Immature natural killer cell (primary cell): ENCODE data around the gene RFC3. TPM values are rescaled to one million over a fixed set of nuclear protein-coding genes. Genes with fewer than 3 reads are reported as not detected.

Experiments used
- DNase-seq, 3 donors: peaks; one replicate each; pipeline ENCODE4 v3.0.0; 2022; ENCODE audit warnings: mixed read lengths in 1 of 3
- H3K27ac Mint-ChIP-seq, 6 donors: one replicate each; pipeline ENCODE4 v1.8.0; 2020; ENCODE audit warnings: mixed read lengths in 6 of 6, mild to moderate bottlenecking in 5 of 6, inconsistent platforms in 4 of 6, moderate library complexity in 3 of 6
- H3K27me3 Mint-ChIP-seq, 3 donors: one replicate each; pipeline ENCODE4 v1.8.0; 2020 to 2021; ENCODE audit warnings: low read depth in 3 of 3, mild to moderate bottlenecking in 3 of 3, mixed read lengths in 3 of 3, moderate library complexity in 3 of 3, inconsistent platforms in 1 of 3
- H3K36me3 Mint-ChIP-seq, 3 donors: one replicate each; pipeline ENCODE4 v1.8.0; 2020; ENCODE audit warnings: mixed read lengths in 3 of 3, inconsistent platforms in 2 of 3, mild to moderate bottlenecking in 2 of 3
- H3K4me1 Mint-ChIP-seq, 2 donors: one replicate each; pipeline ENCODE4 v1.8.0; 2020; ENCODE audit warnings: inconsistent platforms in 2 of 2, mild to moderate bottlenecking in 2 of 2, mixed read lengths in 2 of 2, moderate library complexity in 1 of 2
- H3K4me3 Mint-ChIP-seq, 5 donors: one replicate each; pipeline ENCODE4 v1.8.0; 2020; ENCODE audit warnings: mild to moderate bottlenecking in 5 of 5, mixed read lengths in 5 of 5, inconsistent platforms in 3 of 5, moderate library complexity in 3 of 5
- H3K9me3 Mint-ChIP-seq, 6 donors: one replicate each; pipeline ENCODE4 v1.8.0; 2020; ENCODE audit warnings: mild to moderate bottlenecking in 6 of 6, mixed read lengths in 6 of 6, inconsistent platforms in 4 of 6, moderate library complexity in 3 of 6
- polyA plus RNA-seq, 3 donors: library from polyadenylated mRNA; unstranded; fragments of 300-500 nt; fragmentation: Illumina TruSeq; gene quantifications; one replicate each; pipeline ENCODE4 v1.2.3, GENCODE V29; 2021

RFC3 gene
- polyA plus RNA-seq, 3 donors from 2014 or later: 3.0 to 7.7 (median 6.3) TPM

- no peaks in the 10 kb centered on the region for H3K9me3 Mint-ChIP-seq
- H3K4me1 Mint-ChIP-seq: no peaks in the 10 kb centered on the region
- no peak overlapping the region for H3K4me3 Mint-ChIP-seq
- no peak for DNase-seq
- H3K27ac Mint-ChIP-seq: no peak overlapping the region
- H3K27me3 Mint-ChIP-seq: no peaks in the 10 kb centered on the region
- peaks cover 20 to 38% (median 26%) of the 10 kb centered on the region in 3 donors for H3K36me3 Mint-ChIP-seq
Measured at GRCh38 chr13:33828431-33829129, 10.6 kb downstream of the RFC3 start.

DNA sequence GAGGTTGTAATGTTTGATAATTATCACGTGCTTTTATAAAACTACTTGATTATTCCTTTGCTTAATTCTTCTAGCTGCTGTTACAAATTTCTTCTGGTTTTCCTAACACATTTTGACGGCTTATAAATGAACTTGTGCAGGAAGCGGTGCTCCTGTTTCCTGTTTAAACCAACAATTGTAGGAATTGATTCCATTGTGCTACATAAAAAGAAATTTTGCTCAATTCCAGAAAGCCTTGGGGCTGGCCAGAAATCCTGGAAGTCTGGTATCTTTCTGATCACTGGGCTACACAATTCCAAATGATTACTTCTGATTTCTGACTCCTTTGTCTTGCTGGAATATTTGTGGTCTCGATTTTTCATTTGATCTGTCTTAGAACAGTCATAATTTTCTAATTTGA, 14.9 kb downstream of the RFC3 start:
- Mint-ChIP-seq H3K27me3 (no peaks in the 10 kb centered on the region), H3K4me1 (no peaks in the 10 kb centered on the region), H3K9me3 (no peaks in the 10 kb centered on the region), H3K4me3 (no peak overlapping the region), H3K36me3 (peaks cover 36 to 48% (median 39%) of the 10 kb centered on the region in 3 donors), H3K27ac (no peak overlapping the region)
- no peak for DNase-seq

DNA sequence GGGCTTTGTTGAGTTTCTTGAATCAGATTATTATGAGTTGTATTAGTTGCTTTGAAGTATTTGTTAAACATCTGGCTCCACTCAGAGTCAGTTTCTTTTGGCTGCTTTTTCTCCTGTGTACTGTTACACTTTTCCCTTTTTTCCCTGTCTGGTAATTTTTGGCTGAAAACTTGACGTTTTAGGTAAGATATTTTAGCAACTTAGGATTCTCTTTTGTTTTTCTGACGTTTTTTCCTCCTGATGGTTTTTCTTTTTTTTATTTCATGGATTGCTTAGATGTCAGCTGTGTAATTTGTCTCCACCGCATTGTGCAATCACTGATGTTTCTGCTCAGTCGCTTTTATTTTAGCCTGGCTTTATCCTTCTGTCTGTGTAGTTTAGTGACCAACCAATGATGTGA, 20.7 kb downstream of the RFC3 start:
- no peak overlapping the region for H3K27ac Mint-ChIP-seq
- no peaks in the 10 kb centered on the region for H3K4me1 Mint-ChIP-seq
- DNase-seq: no peak
- H3K27me3 Mint-ChIP-seq: no peaks in the 10 kb centered on the region
- H3K4me3 Mint-ChIP-seq: no peak overlapping the region
- H3K36me3 Mint-ChIP-seq: peaks cover 21 to 45% (median 44%) of the 10 kb centered on the region in 3 donors
- no peaks in the 10 kb centered on the region for H3K9me3 Mint-ChIP-seq

GRCh38 chr13:33840402-33840801, 22.5 kb downstream of the RFC3 start:
- Mint-ChIP-seq H3K9me3 (no peaks in the 10 kb centered on the region), H3K36me3 (peaks cover 17 to 40% (median 34%) of the 10 kb centered on the region in 3 donors), H3K27me3 (no peaks in the 10 kb centered on the region), H3K4me3 (no peak overlapping the region), H3K4me1 (no peaks in the 10 kb centered on the region), H3K27ac (no peak overlapping the region)
- no peak for DNase-seq

GRCh38 chr13:33842207-33842606, 24.3 kb downstream of the RFC3 start:
- H3K27ac Mint-ChIP-seq: no peak overlapping the region
- no peaks in the 10 kb centered on the region for H3K4me1 Mint-ChIP-seq
- H3K27me3 Mint-ChIP-seq: no peaks in the 10 kb centered on the region
- peaks cover 5 to 44% (median 24%) of the 10 kb centered on the region in 3 donors for H3K36me3 Mint-ChIP-seq
- H3K4me3 Mint-ChIP-seq: no peak overlapping the region
- no peaks in the 10 kb centered on the region for H3K9me3 Mint-ChIP-seq
- DNase-seq: no peak

DNA sequence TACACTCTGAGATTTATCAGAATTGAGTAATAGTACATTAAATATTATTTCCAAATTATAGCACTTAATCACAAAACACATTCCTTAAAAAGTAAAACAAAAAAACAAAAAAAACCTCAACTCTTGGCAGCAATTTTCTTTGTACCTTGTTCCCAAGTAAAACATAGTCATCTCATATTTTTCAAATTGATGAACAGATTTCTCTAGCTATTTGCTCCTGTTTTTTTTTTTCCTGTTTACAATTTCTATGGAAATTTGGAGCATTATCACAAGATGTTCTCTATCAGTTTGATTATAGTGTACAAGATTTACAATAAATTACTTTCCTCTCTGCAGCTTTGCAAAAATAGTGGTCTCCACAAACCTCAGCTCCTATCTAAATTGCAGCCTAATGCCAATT, 25.0 kb downstream of the RFC3 start:
- H3K4me1 Mint-ChIP-seq: no peaks in the 10 kb centered on the region
- peaks cover 7 to 49% (median 30%) of the 10 kb centered on the region in 3 donors for H3K36me3 Mint-ChIP-seq
- H3K27ac Mint-ChIP-seq: no peak overlapping the region
- no peak for DNase-seq
- H3K4me3 Mint-ChIP-seq: no peak overlapping the region
- H3K27me3 Mint-ChIP-seq: no peaks in the 10 kb centered on the region
- no peaks in the 10 kb centered on the region for H3K9me3 Mint-ChIP-seq

- Mint-ChIP-seq H3K4me1 (no peaks in the 10 kb centered on the region), H3K36me3 (peaks cover 6 to 29% (median 19%) of the 10 kb centered on the region in 3 donors), H3K4me3 (no peak overlapping the region), H3K27me3 (no peaks in the 10 kb centered on the region), H3K27ac (no peak overlapping the region), H3K9me3 (no peaks in the 10 kb centered on the region)
- no peak for DNase-seq
Measured at GRCh38 chr13:33845572-33846302, 27.8 kb downstream of the RFC3 start.

- no peak for DNase-seq
- H3K9me3 Mint-ChIP-seq: no peaks in the 10 kb centered on the region
- H3K4me3 Mint-ChIP-seq: no peak overlapping the region
- H3K27me3 Mint-ChIP-seq: no peaks in the 10 kb centered on the region
- H3K4me1 Mint-ChIP-seq: no peaks in the 10 kb centered on the region
- H3K27ac Mint-ChIP-seq: no peak overlapping the region
- peaks cover 6 to 29% (median 19%) of the 10 kb centered on the region in 3 donors for H3K36me3 Mint-ChIP-seq
Measured at GRCh38 chr13:33846303-33847062, 28.5 kb downstream of the RFC3 start.

DNA sequence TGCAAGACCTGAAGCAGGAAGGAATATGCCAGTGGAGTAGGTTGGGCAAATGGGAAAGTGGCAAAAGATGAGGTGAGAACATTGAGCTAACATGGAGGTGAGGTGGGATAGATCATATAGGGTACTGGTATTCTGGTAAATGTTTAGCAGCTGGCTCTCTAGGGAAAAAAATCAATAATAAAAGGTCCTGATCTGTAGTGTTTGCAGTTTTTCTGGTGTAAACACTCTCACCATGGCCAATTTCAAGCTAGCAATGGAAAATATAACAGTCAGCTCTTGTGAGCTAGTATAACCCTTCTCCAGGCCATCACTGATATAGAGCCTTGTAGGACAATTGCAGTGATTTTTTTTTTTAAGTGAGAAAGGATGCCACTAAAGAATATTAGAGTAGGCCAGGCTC, 31.3 kb downstream of the RFC3 start:
- no peak overlapping the region for H3K27ac Mint-ChIP-seq
- H3K9me3 Mint-ChIP-seq: no peaks in the 10 kb centered on the region
- H3K36me3 Mint-ChIP-seq: peaks cover 6 to 23% (median 14%) of the 10 kb centered on the region in 3 donors
- DNase-seq: no peak
- no peak overlapping the region for H3K4me3 Mint-ChIP-seq
- H3K27me3 Mint-ChIP-seq: no peaks in the 10 kb centered on the region
- H3K4me1 Mint-ChIP-seq: no peaks in the 10 kb centered on the region

- no peak overlapping the region for H3K4me3 Mint-ChIP-seq
- peaks cover 0 to 10% (median 6%) of the 10 kb centered on the region in 3 donors for H3K36me3 Mint-ChIP-seq
- no peaks in the 10 kb centered on the region for H3K27me3 Mint-ChIP-seq
- no peak for DNase-seq
- peaks cover 0 to 1% (median 0%) of the 10 kb centered on the region in 6 donors for H3K9me3 Mint-ChIP-seq
- no peaks in the 10 kb centered on the region for H3K4me1 Mint-ChIP-seq
- H3K27ac Mint-ChIP-seq: no peak overlapping the region
Measured at GRCh38 chr13:33855371-33855895, 37.5 kb downstream of the RFC3 start.

DNA sequence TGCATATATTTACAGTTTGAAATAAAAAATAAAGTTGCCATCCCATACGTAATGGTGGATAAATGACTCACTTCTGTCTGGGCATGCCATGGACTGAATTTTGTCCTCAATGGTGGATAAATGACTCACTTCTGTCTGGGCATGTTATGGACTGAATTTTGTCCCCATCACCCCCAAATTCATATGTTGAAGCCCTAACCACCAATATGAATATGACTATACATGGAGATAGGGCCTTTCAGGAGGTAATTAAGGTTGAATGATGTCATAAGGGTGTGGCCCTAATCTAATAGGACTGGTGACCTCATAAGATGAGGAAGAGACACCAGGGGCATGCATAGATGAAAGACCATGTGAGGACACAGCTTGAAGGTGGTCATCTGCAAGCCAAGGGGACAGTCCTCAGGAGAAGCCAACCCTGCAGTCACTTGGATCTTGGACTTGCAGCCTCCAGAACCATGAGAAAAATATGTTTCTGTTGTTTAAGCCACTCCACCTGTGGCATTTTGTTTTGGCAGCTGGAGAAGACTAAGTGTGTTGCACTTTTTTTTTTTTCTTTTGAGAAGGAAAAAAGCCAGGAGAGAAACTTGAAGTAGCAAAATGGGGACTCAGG, 41.8 kb downstream of the RFC3 start:
- Mint-ChIP-seq H3K27me3 (peaks cover 0 to 1% (median 0%) of the 10 kb centered on the region in 3 donors), H3K27ac (no peak overlapping the region), H3K9me3 (peaks cover 0 to 1% (median 0%) of the 10 kb centered on the region in 6 donors), H3K4me3 (no peak overlapping the region), H3K36me3 (peaks cover 0 to 10% (median 4%) of the 10 kb centered on the region in 3 donors), H3K4me1 (no peaks in the 10 kb centered on the region)
- no peak for DNase-seq

DNA sequence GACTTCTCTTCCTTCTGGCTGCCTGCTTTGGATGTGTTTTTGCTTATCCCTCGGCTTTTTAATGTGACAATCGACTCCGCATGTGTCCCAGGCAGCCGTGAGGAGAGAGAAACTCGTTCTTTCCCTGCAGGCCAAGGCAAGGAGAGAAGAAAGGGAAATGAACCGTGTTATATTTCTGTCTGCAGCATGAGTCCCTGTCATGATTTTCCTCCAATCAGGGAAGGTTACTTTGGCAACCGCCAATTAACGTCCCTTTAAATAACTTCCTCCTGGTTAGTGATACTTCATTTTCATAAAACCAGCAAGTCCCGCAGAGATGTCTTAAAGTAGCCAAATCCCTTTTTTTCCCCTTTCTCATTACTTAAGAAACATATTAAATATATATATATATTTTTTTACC, 42.6 kb downstream of the RFC3 start:
- no peak for DNase-seq
- no peak overlapping the region for H3K27ac Mint-ChIP-seq

DNA sequence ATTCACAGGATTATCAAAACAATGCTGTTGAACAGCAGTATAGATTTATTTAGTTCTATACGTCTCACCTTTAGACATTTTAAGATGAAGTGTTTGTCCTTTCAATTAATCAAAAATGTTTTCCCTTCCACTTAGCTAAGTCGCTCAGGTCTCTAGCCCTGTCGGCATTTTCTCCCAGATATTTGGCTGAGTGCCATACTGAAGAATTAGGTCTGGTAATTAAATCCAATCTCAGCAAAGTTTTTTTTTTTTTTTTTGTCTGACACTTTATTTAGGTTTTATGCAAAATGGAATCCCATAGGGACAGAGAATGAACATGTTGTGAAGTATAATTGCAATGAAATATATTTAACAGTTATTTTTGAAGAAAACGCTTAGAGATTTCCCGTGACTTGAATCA, 44.1 kb downstream of the RFC3 start:
- DNase-seq: no peak
- peaks cover 0 to 1% (median 0%) of the 10 kb centered on the region in 3 donors for H3K27me3 Mint-ChIP-seq

More for the DNA sequence above, 42.6 kb downstream of the RFC3 start:
- H3K9me3 Mint-ChIP-seq: peaks cover 0 to 1% (median 0%) of the 10 kb centered on the region in 6 donors
- H3K36me3 Mint-ChIP-seq: peaks cover 0 to 10% (median 0%) of the 10 kb centered on the region in 3 donors
- H3K4me1 Mint-ChIP-seq: no peaks in the 10 kb centered on the region
- no peak overlapping the region for H3K4me3 Mint-ChIP-seq
- peaks cover 0 to 1% (median 0%) of the 10 kb centered on the region in 3 donors for H3K27me3 Mint-ChIP-seq

More for the DNA sequence above, 44.1 kb downstream of the RFC3 start:
- H3K9me3 Mint-ChIP-seq: peaks cover 0 to 1% (median 0%) of the 10 kb centered on the region in 6 donors
- H3K36me3 Mint-ChIP-seq: peaks cover 0 to 4% (median 0%) of the 10 kb centered on the region in 3 donors
- H3K4me1 Mint-ChIP-seq: no peaks in the 10 kb centered on the region
- no peak overlapping the region for H3K27ac Mint-ChIP-seq
- H3K4me3 Mint-ChIP-seq: no peak overlapping the region
